Panc1 (cell line): ENCODE results near the gene NUP62CL. TPM values are rescaled to one million over a fixed set of nuclear protein-coding genes. Genes with fewer than 3 reads are reported as not detected.

Experiments used
- ATAC-seq: fragments of 200-7000 bp; cut with Tn5 transposase; 2 replicates; pipeline ENCODE4 v1.9.1; 2020; ENCODE audit warnings: mild to moderate bottlenecking, moderate library complexity
- BruUV-seq: library from RNA; stranded (reverse); fragments of 400-500 nt; replicated peaks from 2 replicates; lab custom pipeline; 2021; lab: Mats Ljungman, UMichigan
- CTCF ChIA-PET: fragments of 300-600 bp; sonication (Branson Sonifier 250); formaldehyde crosslinking; loops from one replicate; lab custom pipeline; 2022; ENCODE audit warnings: antibody characterized with exemption; lab: Charles Lee
- POLR2A ChIA-PET: fragments of 300-600 bp; sonication (Branson Sonifier 250); formaldehyde crosslinking; loops from one replicate; lab custom pipeline; 2022; ENCODE audit warnings: antibody characterized with exemption; lab: Charles Lee
- DNase-seq: peaks from one replicate; pipeline ENCODE4 v3.0.0-alpha.2; 2010; ENCODE audit warnings: low read depth, low spot score
- H3K27ac ChIP-seq: 2 replicates; pipeline ENCODE4 v1.5.1; 2011; ENCODE audit warnings: mild to moderate bottlenecking, low read length, inconsistent platforms
- H3K27me3 ChIP-seq: fragments of 200-500 bp; sonication (Bioruptor generic); 2 replicates; pipeline ENCODE4 v1.6.0; 2014; ENCODE audit warnings: low read length, inconsistent platforms; ENCODE audit not compliant: control insufficient read depth, insufficient read depth
- H3K36me3 ChIP-seq: fragments of 200-500 bp; sonication (Bioruptor generic); 2 replicates; pipeline ENCODE4 v1.5.1; 2014; ENCODE audit warnings: inconsistent platforms, mild to moderate bottlenecking, low read length, moderate library complexity; ENCODE audit not compliant: control insufficient read depth, insufficient read depth
- H3K4me1 ChIP-seq: 2 replicates; pipeline ENCODE4 v1.5.1; 2011; ENCODE audit warnings: inconsistent platforms, mild to moderate bottlenecking, low read length, moderate library complexity; ENCODE audit not compliant: control insufficient read depth, insufficient read depth
- H3K4me3 ChIP-seq, 2 experiments: 2 replicates each; pipeline ENCODE4 v1.5.1; 2011 to 2012; ENCODE audit warnings: low read depth in 2 of 2, low read length in 2 of 2, mild to moderate bottlenecking in 2 of 2, inconsistent platforms in 1 of 2, moderate library complexity in 1 of 2
- H3K9me3 ChIP-seq: fragments of 200-500 bp; sonication (Bioruptor generic); 2 replicates; pipeline ENCODE4 v1.5.1; 2014; ENCODE audit warnings: low read depth, mild to moderate bottlenecking, inconsistent platforms, low read length, moderate library complexity; ENCODE audit not compliant: control insufficient read depth, insufficient read depth
- POLR2AphosphoS5 ChIP-seq: IDR thresholded peaks from 2 replicates; pipeline ENCODE4 v1.6.1; 2012; ENCODE audit warnings: mild to moderate bottlenecking, low read depth, low read length, moderate library complexity
- SIN3A ChIP-seq: IDR thresholded peaks from 2 replicates; pipeline ENCODE4 v1.6.1; 2012; ENCODE audit warnings: low read depth, mild to moderate bottlenecking, low read length, moderate library complexity, borderline replicate concordance; ENCODE audit not compliant: insufficient read depth
- TCF7L2 ChIP-seq: IDR thresholded peaks from 2 replicates; pipeline ENCODE4 v1.6.1; 2011; ENCODE audit warnings: mild to moderate bottlenecking, low read depth, low read length, inconsistent platforms
- in situ Hi-C: cut with HindIII; loops from 2 replicates; pipeline ENCODE4 v1.10.0; 2016; ENCODE audit warnings: low sequenced_read_pairs, low pct_unique_long_range_greater_than_20kb
- intact Hi-C: fragments of 100-400 bp; cut with micrococcal nuclease; formaldehyde crosslinking; loops from one replicate; pipeline ENCODE4 v1.10.0; 2022; ENCODE audit not compliant: unreplicated experiment
- total RNA-seq: library from RNA; stranded (reverse); gene quantifications from one replicate; pipeline ENCODE4 v1.2.1, GENCODE V29; 2021; ENCODE audit not compliant: unreplicated experiment
- TF ChIP-seq, protein P1 (sequence below): fragments of 450-650 bp; IDR thresholded peaks from 2 replicates; pipeline ENCODE4 v1.5.1; 2017; ENCODE audit warnings: mild to moderate bottlenecking
- TF ChIP-seq, protein P2 (sequence below), 2 experiments: IDR thresholded peaks; 2 replicates each; pipeline ENCODE4 v1.6.1; 2011 to 2012; ENCODE audit warnings: low read depth in 2 of 2, control low read depth in 1 of 2, low read length in 1 of 2, mild to moderate bottlenecking in 1 of 2, moderate library complexity in 1 of 2; ENCODE audit not compliant: insufficient read depth in 1 of 2

Gene NUP62CL
- total RNA-seq, 1 experiment from 2014 or later, result 1.1 TPM

DNA sequence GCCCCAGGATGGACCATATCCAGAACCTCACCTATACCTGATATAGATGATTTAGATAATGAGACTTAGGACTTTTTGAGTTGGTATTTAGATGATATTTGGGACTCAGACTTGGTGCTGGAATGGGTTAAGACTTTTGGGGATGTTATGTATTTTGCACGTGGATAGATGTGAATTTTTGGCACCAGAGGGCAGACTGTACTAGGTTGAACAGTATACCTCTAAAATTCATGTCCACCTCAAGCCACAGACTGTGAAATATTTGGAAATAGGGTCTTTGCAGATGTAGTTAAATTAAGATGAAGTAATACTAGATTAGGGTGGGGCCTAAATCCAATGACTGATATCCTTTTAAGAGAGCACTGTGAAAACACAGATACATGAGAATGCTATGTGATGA lies 103.3 kb downstream of the NUP62CL start:
- in situ Hi-C loops, result no loop called here
- no peaks in the 10 kb centered on the region for H3K27me3 ChIP-seq
- POLR2A ChIA-PET, result no interaction called here
- no peak overlapping the region for H3K27ac ChIP-seq
- CTCF ChIA-PET, result no interaction called here
- no TSS peak for BruUV-seq
- TF ChIP-seq POLR2AphosphoS5, result no peak
- TF ChIP-seq, protein P1, sequence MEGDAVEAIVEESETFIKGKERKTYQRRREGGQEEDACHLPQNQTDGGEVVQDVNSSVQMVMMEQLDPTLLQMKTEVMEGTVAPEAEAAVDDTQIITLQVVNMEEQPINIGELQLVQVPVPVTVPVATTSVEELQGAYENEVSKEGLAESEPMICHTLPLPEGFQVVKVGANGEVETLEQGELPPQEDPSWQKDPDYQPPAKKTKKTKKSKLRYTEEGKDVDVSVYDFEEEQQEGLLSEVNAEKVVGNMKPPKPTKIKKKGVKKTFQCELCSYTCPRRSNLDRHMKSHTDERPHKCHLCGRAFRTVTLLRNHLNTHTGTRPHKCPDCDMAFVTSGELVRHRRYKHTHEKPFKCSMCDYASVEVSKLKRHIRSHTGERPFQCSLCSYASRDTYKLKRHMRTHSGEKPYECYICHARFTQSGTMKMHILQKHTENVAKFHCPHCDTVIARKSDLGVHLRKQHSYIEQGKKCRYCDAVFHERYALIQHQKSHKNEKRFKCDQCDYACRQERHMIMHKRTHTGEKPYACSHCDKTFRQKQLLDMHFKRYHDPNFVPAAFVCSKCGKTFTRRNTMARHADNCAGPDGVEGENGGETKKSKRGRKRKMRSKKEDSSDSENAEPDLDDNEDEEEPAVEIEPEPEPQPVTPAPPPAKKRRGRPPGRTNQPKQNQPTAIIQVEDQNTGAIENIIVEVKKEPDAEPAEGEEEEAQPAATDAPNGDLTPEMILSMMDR, result peak; percentile 11; the same call in 1 of the 2 replicates
- no peak overlapping the region for H3K4me3 ChIP-seq
- ATAC-seq (no peak), DNase-seq (no peak)
- no peaks in the 10 kb centered on the region for H3K36me3 ChIP-seq
- intact Hi-C loops, result no loop called here
- H3K4me1 ChIP-seq, result no peaks in the 10 kb centered on the region
- H3K9me3 ChIP-seq, result no peaks in the 10 kb centered on the region

DNA sequence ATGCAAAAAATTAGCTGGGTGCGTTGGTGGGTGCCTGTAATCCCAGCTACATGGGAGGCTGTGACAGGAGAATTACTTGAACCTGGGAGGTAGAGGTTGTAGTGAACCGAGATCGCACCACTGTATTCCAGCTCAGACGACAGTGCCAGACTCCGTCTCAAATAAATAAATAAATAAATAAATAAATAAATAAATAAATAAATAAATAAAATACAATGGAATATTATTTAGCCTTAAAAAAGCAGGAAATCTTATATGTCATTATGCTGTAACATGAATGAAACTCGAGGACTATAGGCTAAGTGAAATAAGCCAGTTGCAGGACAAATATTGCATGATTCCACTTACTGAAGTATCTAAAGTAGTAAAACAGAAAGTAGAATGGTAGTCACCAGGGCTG lies 130.1 kb downstream of the NUP62CL start:
- intact Hi-C loops, result no loop called here
- DNase-seq (no peak), ATAC-seq (no peak)
- CTCF ChIA-PET, result no interaction called here
- POLR2A ChIA-PET, result no interaction called here
- Histone ChIP-seq H3K9me3 (no peaks in the 10 kb centered on the region), H3K4me3 (no peak overlapping the region), H3K27ac (no peak overlapping the region), H3K27me3 (no peaks in the 10 kb centered on the region), H3K4me1 (no peaks in the 10 kb centered on the region), H3K36me3 (no peaks in the 10 kb centered on the region)
- no TSS peak for BruUV-seq
- TF ChIP-seq, protein P2, sequence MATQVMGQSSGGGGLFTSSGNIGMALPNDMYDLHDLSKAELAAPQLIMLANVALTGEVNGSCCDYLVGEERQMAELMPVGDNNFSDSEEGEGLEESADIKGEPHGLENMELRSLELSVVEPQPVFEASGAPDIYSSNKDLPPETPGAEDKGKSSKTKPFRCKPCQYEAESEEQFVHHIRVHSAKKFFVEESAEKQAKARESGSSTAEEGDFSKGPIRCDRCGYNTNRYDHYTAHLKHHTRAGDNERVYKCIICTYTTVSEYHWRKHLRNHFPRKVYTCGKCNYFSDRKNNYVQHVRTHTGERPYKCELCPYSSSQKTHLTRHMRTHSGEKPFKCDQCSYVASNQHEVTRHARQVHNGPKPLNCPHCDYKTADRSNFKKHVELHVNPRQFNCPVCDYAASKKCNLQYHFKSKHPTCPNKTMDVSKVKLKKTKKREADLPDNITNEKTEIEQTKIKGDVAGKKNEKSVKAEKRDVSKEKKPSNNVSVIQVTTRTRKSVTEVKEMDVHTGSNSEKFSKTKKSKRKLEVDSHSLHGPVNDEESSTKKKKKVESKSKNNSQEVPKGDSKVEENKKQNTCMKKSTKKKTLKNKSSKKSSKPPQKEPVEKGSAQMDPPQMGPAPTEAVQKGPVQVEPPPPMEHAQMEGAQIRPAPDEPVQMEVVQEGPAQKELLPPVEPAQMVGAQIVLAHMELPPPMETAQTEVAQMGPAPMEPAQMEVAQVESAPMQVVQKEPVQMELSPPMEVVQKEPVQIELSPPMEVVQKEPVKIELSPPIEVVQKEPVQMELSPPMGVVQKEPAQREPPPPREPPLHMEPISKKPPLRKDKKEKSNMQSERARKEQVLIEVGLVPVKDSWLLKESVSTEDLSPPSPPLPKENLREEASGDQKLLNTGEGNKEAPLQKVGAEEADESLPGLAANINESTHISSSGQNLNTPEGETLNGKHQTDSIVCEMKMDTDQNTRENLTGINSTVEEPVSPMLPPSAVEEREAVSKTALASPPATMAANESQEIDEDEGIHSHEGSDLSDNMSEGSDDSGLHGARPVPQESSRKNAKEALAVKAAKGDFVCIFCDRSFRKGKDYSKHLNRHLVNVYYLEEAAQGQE (IDR thresholded peaks at IDR 0.05; ENCODE audit: insufficient read depth in 1 of 2, low read depth in 2 of 2, low read length in 1 of 2), result no peak
- no peak for TF ChIP-seq POLR2AphosphoS5
- TF ChIP-seq SIN3A, result no peak
- TF ChIP-seq, protein P1, result no peak
- no peak for TF ChIP-seq TCF7L2
- in situ Hi-C loops, result no loop called here

Other genes with a start within 250 kb of the NUP62CL start
- gene MORC4, start 206.2 kb downstream of the NUP62CL start, total RNA-seq, result 7.4 TPM
- gene RBM41, start 87.6 kb downstream of the NUP62CL start, total RNA-seq, result 15.1 TPM
- not detected for gene DNAAF6, start 178 bp upstream of the NUP62CL start, total RNA-seq
- gene FRMPD3, start 243.2 kb upstream of the NUP62CL start, total RNA-seq, result 0.31 TPM